A673 (cell line): Measurements from ENCODE around the gene EPHA6. TPM values are rescaled to one million over a fixed set of nuclear protein-coding genes. Genes with fewer than 3 reads are reported as not detected.
"Not testable (repeated sequence)": the region's sequence is repeated elsewhere in the genome, so short reads cannot be mapped to it uniquely, and the experiment has no call there.

Experiments
- BruUV-seq: library from RNA; stranded (reverse); fragments of 400-500 nt; replicated peaks from 2 replicates; lab custom pipeline; 2021; lab: Mats Ljungman, UMichigan
- CTCF ChIA-PET: fragments of 300-600 bp; sonication (Branson Sonifier 250); formaldehyde crosslinking; loops from one replicate; lab custom pipeline; 2022; ENCODE audit warnings: antibody characterized with exemption; lab: Charles Lee
- POLR2A ChIA-PET: fragments of 300-600 bp; sonication (Branson Sonifier 250); formaldehyde crosslinking; loops from one replicate; lab custom pipeline; 2022; ENCODE audit warnings: antibody characterized with exemption; ENCODE audit not compliant: low non-redundant PET; lab: Charles Lee
- DNase-seq: peaks from one replicate; pipeline ENCODE4 v3.0.0-alpha.2; 2015; ENCODE audit warnings: low spot score
- H3K27ac ChIP-seq: fragments of 200-600 bp; sonication (generic); 2 replicates; pipeline ENCODE4 v1.5.1; 2016; ENCODE audit warnings: mixed run types, low read depth, mild to moderate bottlenecking, mixed read lengths, antibody characterized with exemption, low read length; ENCODE audit not compliant: poor library complexity, severe bottlenecking
- H3K27me3 ChIP-seq: fragments of 200-600 bp; sonication (generic); replicated peaks from 2 replicates; pipeline ENCODE4 v1.6.1; 2017; ENCODE audit warnings: mixed run types, low read depth, mild to moderate bottlenecking, mixed read lengths, antibody characterized with exemption, low read length; ENCODE audit not compliant: insufficient read depth, poor library complexity
- H3K36me3 ChIP-seq: fragments of 200-600 bp; sonication (generic); 2 replicates; pipeline ENCODE4 v1.6.1; 2016; ENCODE audit warnings: mixed run types, mild to moderate bottlenecking, mixed read lengths, antibody characterized with exemption, low read length; ENCODE audit not compliant: insufficient read depth, poor library complexity, severe bottlenecking
- H3K4me1 ChIP-seq: fragments of 200-600 bp; sonication (generic); 2 replicates; pipeline ENCODE4 v1.6.1; 2017; ENCODE audit warnings: mixed run types, mild to moderate bottlenecking, mixed read lengths, antibody characterized with exemption, low read length; ENCODE audit not compliant: insufficient read depth, poor library complexity, severe bottlenecking
- H3K4me3 ChIP-seq: fragments of 200-600 bp; sonication (generic); 2 replicates; pipeline ENCODE4 v1.5.1; 2016; ENCODE audit warnings: low read depth, mixed run types, mild to moderate bottlenecking, mixed read lengths, low read length; ENCODE audit not compliant: poor library complexity, severe bottlenecking
- H3K9me3 ChIP-seq: fragments of 200-600 bp; sonication (generic); 2 replicates; pipeline ENCODE4 v1.6.1; 2016; ENCODE audit warnings: mixed run types, low read depth, mild to moderate bottlenecking, mixed read lengths, antibody characterized with exemption, low read length; ENCODE audit not compliant: poor library complexity, severe bottlenecking
- EZH2 ChIP-seq: fragments of 200-600 bp; sonication (generic); IDR thresholded peaks from 2 replicates; pipeline ENCODE4 v1.6.1; 2017; ENCODE audit warnings: borderline replicate concordance, low read depth, mild to moderate bottlenecking, mixed read lengths, antibody characterized with exemption, low read length; ENCODE audit not compliant: poor library complexity, severe bottlenecking
- intact Hi-C: fragments of 100-400 bp; cut with micrococcal nuclease; formaldehyde crosslinking; loops from one replicate; pipeline ENCODE4 v1.10.0; 2022; ENCODE audit not compliant: unreplicated experiment
- total RNA-seq: library from RNA; stranded (reverse); gene quantifications from 2 replicates; pipeline ENCODE4 v1.2.3, GENCODE V29; 2021
- TF ChIP-seq, protein P1 (sequence below): fragments of 300-800, 200-600 bp; sonication (generic); conservative IDR thresholded peaks from 2 replicates; pipeline ENCODE4 v1.5.1; 2017; ENCODE audit warnings: low read depth, mild to moderate bottlenecking, antibody characterized with exemption, low read length, moderate library complexity, mixed read lengths

EPHA6 gene
- total RNA-seq, 1 experiment from 2014 or later: not detected

DNA sequence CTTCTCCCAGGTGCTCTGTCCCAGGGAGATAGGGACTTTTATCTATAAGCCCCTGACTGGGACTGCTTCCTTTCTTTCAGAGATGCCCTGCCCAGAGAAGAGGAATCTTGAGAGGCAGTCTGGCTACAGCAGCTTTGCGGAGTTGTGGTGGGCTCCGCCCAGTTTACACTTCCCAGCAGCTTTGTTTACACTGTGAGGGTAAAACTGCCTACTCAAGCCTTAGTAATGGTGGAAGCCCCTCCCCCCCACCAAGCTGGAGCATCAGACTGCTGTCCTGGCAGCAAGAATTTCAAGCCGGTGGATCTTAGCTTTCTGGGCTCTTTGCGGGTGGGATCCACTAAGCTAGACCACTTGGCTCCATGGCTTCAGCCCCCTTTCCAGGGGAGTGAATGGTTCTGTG is 696.4 kb downstream of the EPHA6 start:
- H3K9me3 ChIP-seq: no peaks in the 10 kb centered on the region
- BruUV-seq: no TSS peak
- H3K27me3 ChIP-seq: no peaks in the 10 kb centered on the region
- intact Hi-C loops: no loop called here
- H3K36me3 ChIP-seq: no peaks in the 10 kb centered on the region
- H3K4me1 ChIP-seq: no peaks in the 10 kb centered on the region
- H3K27ac ChIP-seq: no peak overlapping the region
- POLR2A ChIA-PET: no interaction called here
- H3K4me3 ChIP-seq: no peak overlapping the region
- DNase-seq: no peak
- TF ChIP-seq, protein P1, sequence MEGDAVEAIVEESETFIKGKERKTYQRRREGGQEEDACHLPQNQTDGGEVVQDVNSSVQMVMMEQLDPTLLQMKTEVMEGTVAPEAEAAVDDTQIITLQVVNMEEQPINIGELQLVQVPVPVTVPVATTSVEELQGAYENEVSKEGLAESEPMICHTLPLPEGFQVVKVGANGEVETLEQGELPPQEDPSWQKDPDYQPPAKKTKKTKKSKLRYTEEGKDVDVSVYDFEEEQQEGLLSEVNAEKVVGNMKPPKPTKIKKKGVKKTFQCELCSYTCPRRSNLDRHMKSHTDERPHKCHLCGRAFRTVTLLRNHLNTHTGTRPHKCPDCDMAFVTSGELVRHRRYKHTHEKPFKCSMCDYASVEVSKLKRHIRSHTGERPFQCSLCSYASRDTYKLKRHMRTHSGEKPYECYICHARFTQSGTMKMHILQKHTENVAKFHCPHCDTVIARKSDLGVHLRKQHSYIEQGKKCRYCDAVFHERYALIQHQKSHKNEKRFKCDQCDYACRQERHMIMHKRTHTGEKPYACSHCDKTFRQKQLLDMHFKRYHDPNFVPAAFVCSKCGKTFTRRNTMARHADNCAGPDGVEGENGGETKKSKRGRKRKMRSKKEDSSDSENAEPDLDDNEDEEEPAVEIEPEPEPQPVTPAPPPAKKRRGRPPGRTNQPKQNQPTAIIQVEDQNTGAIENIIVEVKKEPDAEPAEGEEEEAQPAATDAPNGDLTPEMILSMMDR: no peak
- TF ChIP-seq EZH2: no peak
- CTCF ChIA-PET: no interaction called here

DNA sequence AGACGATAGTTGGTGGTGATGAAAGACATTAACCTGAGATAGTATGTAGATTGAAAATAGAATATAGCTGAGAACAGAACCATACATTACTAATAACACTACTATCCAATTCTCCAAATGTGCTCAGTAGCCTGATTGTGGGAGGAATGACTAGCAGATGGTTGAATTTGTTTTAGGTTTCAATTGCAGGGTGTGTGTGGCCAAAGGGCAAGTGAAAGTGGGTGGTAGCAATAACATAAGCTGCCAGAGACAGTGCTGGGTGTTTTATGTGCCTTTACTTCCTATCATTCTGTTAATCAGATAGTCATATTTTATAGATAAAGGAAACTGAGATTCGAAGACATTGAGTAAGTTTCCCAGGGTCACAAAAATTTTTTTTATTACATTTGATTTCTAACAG is 700.7 kb downstream of the EPHA6 start:
- intact Hi-C loops: no loop called here
- no peak for DNase-seq
- POLR2A ChIA-PET: no interaction called here
- Histone ChIP-seq H3K27ac (no peak overlapping the region), H3K9me3 (no peaks in the 10 kb centered on the region), H3K36me3 (no peaks in the 10 kb centered on the region), H3K27me3 (no peaks in the 10 kb centered on the region), H3K4me1 (no peaks in the 10 kb centered on the region), H3K4me3 (no peak overlapping the region)
- TF ChIP-seq EZH2: no peak
- TF ChIP-seq, protein P1: no peak
- BruUV-seq: no TSS peak
- CTCF ChIA-PET: no interaction called here

DNA sequence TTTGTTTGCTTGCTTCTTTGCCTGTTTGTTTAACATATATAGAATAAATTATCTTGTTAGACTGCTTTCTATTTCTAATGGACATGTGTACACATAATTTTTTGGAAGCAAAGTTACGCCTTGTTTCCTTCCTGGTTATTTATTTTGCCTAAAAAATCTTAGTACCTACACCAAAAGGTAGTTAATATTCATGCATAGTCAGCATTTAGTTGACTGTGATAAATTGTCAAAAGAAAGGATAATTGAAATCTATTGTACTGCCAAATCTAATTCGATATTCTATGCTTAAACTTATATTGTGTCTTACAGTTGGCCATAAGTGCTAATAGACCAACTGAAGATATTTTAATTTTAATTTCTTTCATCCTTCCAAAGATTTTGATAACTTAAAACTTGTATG is 716.3 kb downstream of the EPHA6 start:
- DNase-seq: no peak
- no TSS peak for BruUV-seq

DNA sequence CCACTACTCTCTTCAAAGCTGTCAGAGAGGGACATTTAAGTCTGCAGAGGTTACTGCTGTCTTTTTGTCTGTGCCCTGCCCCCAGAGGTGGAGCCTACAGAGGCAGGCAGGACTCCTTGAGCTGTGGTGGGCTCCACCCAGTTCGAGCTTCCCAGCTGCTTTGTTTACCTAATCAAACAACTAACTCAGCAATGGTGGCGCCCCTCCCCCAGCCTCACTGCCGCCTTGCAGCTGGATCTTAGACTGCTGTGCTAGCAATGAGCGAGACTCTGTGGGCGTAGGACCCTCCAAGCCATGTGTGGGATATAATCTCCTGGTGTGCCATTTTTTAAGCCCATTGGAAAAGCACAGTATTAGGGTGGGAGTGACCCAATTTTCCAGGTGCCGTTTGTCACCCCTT is 733.2 kb downstream of the EPHA6 start:
- H3K9me3 ChIP-seq, H3K36me3 ChIP-seq, H3K27me3 ChIP-seq, POLR2A ChIA-PET, H3K27ac ChIP-seq, H3K4me3 ChIP-seq, BruUV-seq, CTCF ChIA-PET, DNase-seq, intact Hi-C loops, H3K4me1 ChIP-seq: not testable (repeated sequence)

More for the DNA sequence above, 716.3 kb downstream of the EPHA6 start:
- H3K27me3 ChIP-seq: no peaks in the 10 kb centered on the region
- H3K9me3 ChIP-seq: no peaks in the 10 kb centered on the region
- ChIA-PET POLR2A (no interaction called here), CTCF (no interaction called here)
- TF ChIP-seq, protein P1: no peak
- no peak for TF ChIP-seq EZH2
- intact Hi-C loops: no loop called here
- no peak overlapping the region for H3K27ac ChIP-seq
- H3K4me1 ChIP-seq: no peaks in the 10 kb centered on the region
- H3K36me3 ChIP-seq: no peaks in the 10 kb centered on the region
- no peak overlapping the region for H3K4me3 ChIP-seq
